Lung (tissue), 12 donors: ENCODE results near the gene GEMIN5. TPM values are rescaled to one million over a fixed set of nuclear protein-coding genes. Genes with fewer than 3 reads are reported as not detected.

ENCODE experiments used
- ATAC-seq: fragments of 200-7000 bp; cut with Tn5 transposase; one replicate; pipeline ENCODE4 v1.9.1; 2020; ENCODE audit warnings: moderate number of reproducible peaks; ENCODE audit not compliant: insufficient read depth, low FRiP score
- DNase-seq, 3 donors: peaks; one replicate each; pipeline ENCODE4 v3.0.0-alpha.2; 2013 to 2017
- H3K27ac ChIP-seq, 2 donors: one replicate each; pipeline ENCODE4 v1.5.1; 2013; ENCODE audit warnings: mild to moderate bottlenecking in 2 of 2, moderate library complexity in 2 of 2, control low read depth in 1 of 2, inconsistent platforms in 1 of 2, low read depth in 1 of 2, low read length in 1 of 2
- H3K27me3 ChIP-seq, 3 donors: one replicate each; pipeline ENCODE4 v1.5.1; 2013; ENCODE audit warnings: low read length in 2 of 3; ENCODE audit not compliant: control insufficient read depth in 3 of 3, insufficient read depth in 3 of 3
- H3K36me3 ChIP-seq, 4 donors: one replicate each; pipeline ENCODE4 v1.5.1; 2013; ENCODE audit warnings: low read length in 4 of 4, mild to moderate bottlenecking in 1 of 4, moderate library complexity in 1 of 4; ENCODE audit not compliant: control insufficient read depth in 4 of 4, insufficient read depth in 4 of 4
- H3K4me1 ChIP-seq, 5 donors: one replicate each; pipeline ENCODE4 v1.5.1; 2013; ENCODE audit warnings: low read length in 5 of 5, mild to moderate bottlenecking in 2 of 5, moderate library complexity in 1 of 5; ENCODE audit not compliant: control insufficient read depth in 5 of 5, insufficient read depth in 5 of 5
- H3K4me3 ChIP-seq: one replicate; pipeline ENCODE4 v1.5.1; 2013; ENCODE audit warnings: mild to moderate bottlenecking, control low read depth, moderate library complexity
- H3K9ac ChIP-seq, 2 donors: one replicate each; pipeline ENCODE4 v1.5.1; 2013; ENCODE audit warnings: low read length in 2 of 2, control low read depth in 1 of 2; ENCODE audit not compliant: insufficient read depth in 1 of 2
- H3K9me3 ChIP-seq, 4 donors: one replicate each; pipeline ENCODE4 v1.5.1; 2013; ENCODE audit warnings: low read length in 3 of 4, mild to moderate bottlenecking in 1 of 4, moderate library complexity in 1 of 4; ENCODE audit not compliant: control insufficient read depth in 4 of 4, insufficient read depth in 3 of 4
- CTCF ChIP-seq: IDR thresholded peaks from 2 replicates; pipeline ENCODE4 v1.5.1; 2012; ENCODE audit warnings: mild to moderate bottlenecking; ENCODE audit errors: control extremely low read depth, extremely low read depth
- whole genome bisulfite sequencing, 2 donors: extraction: QIAGEN DNeasy Blood & Tissue Kit; methylation state at CpG; one replicate each; pipeline ENCODE4 v1.1.7; 2013; 5-methylcytosine and 5-hydroxymethylcytosine counted together
- polyA plus RNA-seq, 2 donors: library from polyadenylated mRNA; stranded (reverse); fragments of 200-250 nt; gene quantifications; one replicate each; pipeline ENCODE4 v1.2.1, GENCODE V29; 2013
- total RNA-seq, 2 donors: library from RNA; depleted of rRNA in 1 of 2; stranded (reverse); fragments of >200 nt in 1 of 2; gene quantifications; one replicate each; pipeline ENCODE4 v1.2.1, GENCODE V29; 2014 to 2021
- donor health status: control.
- donor health status: control.
- donor health status: Bipolar disorder and iron deficiency.
- donor health status: healthy.
- donor health status: DM: yes; HTN: yes; CAD: no.

The GEMIN5 gene
- total and polyA plus RNA-seq, 4 donors, result 2.8 to 18.3 (median 10.8) TPM

DNA sequence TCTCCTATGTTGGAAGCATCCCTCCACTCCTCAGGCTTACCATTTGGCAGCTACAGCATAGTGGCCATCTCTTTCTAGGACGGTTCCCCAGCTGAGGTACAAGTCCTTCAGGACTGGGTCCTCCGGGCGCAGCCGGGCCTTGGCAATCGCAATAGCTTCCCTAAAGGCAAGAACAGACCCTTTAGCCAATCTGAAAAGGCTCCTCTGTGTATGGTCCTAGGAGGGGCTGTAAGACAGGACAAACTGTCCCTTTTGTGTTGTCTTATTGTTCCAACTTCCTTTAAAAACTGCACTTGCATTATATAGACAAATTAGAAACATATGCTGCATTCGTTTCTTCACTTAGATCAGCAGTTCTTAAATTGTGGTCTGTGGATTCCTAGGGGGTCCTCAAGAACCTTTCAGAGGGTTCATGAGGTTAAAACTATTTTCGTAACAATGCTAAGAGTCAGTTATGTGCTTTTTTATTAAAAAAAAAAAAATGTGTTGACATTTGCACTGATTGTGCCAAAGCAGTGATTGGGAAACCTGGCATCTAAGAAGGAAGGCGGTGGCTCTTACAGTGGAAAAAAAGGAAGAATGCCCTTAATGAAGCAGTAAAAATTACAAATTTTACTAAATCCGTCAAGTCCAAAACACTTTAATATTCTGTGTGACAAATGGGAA lies 38.7 kb downstream of the GEMIN5 start:
- no peak overlapping the region for H3K4me3 ChIP-seq
- no peaks in the 10 kb centered on the region for H3K9me3 ChIP-seq
- TF ChIP-seq CTCF, result no peak
- DNase-seq (no peak), ATAC-seq (no peak)
- H3K4me1 ChIP-seq, result no peaks in the 10 kb centered on the region
- H3K27ac ChIP-seq, result peak overlapping the region in 1 of 2 donors; percentile 68
- 62 to 80% methylated on average over 9 of the region's 9 CpGs for WGBS, 2 donors
- peaks cover 23 to 61% (median 42%) of the 10 kb centered on the region in 4 donors for H3K36me3 ChIP-seq
- H3K9ac ChIP-seq, result no peak overlapping the region
- H3K27me3 ChIP-seq, result no peaks in the 10 kb centered on the region

GRCh38 chr5:154898210-154898609 lies 39.8 kb downstream of the GEMIN5 start:
- no peak overlapping the region for H3K4me3 ChIP-seq
- WGBS, 2 donors, result 84 to 97% methylated on average over 4 of the region's 4 CpGs
- H3K9ac ChIP-seq, result no peak overlapping the region
- no peak overlapping the region for H3K27ac ChIP-seq
- TF ChIP-seq CTCF, result no peak
- no peaks in the 10 kb centered on the region for H3K4me1 ChIP-seq
- H3K27me3 ChIP-seq, result no peaks in the 10 kb centered on the region
- H3K9me3 ChIP-seq, result no peaks in the 10 kb centered on the region
- no peak for ATAC-seq
- DNase-seq, result no peak
- H3K36me3 ChIP-seq, result peaks cover 24 to 64% (median 47%) of the 10 kb centered on the region in 4 donors

DNA sequence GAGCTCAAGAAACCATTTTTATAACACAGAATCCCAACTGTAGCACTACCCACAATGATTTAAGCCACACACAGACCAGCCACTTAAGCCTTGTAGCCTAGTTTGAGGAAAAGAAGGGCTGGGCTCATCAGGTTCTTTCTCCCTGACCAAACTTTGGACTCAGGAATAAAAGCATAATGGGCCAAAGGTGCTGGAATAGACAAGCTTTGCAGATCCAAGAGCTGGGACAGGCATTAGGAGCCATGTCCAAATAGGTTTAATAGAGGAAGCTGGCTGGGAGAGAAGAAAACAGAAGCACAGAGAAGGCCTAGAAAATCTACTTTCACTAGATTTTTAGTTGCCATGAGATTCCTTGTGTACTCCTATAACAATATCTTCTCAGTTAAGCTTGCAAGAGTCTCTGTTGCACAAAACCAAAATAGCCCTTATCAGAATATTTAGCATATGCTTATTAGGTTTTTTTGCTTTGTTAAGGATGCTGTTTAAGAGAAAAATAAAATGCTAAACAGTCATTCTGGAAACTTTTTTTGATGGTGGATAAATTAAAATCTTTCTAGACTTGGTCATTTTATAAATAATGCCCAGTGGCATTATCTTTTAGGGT lies 41.3 kb downstream of the GEMIN5 start:
- no peak for TF ChIP-seq CTCF
- ATAC-seq (no peak), DNase-seq (no peak)
- H3K27ac ChIP-seq, result no peak overlapping the region
- H3K9me3 ChIP-seq, result no peaks in the 10 kb centered on the region
- no peaks in the 10 kb centered on the region for H3K27me3 ChIP-seq
- H3K9ac ChIP-seq, result no peak overlapping the region
- peaks cover 0 to 3% (median 0%) of the 10 kb centered on the region in 5 donors for H3K4me1 ChIP-seq
- peaks cover 21 to 58% (median 43%) of the 10 kb centered on the region in 4 donors for H3K36me3 ChIP-seq
- no peak overlapping the region for H3K4me3 ChIP-seq
